ENCODE measurements around the gene ALOXE3. TPM values are rescaled to one million over a fixed set of nuclear protein-coding genes. Genes with fewer than 3 reads are reported as not detected.

Gene ALOXE3
- total and polyA plus RNA-seq, 2 donors from 2014 or later = not detected

DNA sequence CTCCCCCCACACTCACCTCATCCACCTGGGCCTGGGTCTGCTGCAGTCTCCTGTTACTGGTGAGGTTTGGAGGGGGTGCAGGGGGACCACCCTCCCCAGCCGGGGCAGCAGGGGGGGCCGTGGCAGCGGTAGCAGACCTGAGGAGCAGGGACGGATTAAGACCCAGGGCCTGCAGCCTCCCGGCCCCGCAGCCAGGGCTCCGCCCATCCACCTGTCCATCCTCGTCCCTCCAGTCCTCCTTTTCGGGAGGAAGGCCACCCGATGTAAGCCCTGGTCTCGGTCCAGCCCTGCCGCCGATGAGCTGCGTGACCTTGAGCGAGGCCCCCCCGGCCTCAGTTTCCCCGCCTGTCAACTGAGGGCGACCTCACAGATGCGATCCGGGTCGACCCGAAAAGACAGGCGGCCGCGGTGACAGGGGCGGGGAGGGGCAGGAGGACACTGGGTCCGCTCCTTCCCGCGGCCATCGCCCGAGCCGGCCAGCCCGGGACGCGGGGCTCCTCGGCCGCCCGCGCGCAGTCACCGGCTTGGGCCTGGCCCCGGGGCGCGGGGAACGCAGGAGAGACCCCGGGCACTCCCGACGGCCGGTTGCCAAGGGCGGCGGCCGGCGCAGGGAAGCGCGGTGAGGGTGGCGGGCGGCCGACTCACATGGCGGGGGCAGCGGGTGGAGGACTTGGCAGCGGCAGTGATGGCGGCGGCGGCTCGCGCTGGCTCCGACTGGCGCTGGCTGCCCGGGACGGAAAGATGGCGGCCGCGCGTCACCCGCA is 44.1 kb upstream of the ALOXE3 start, which contains the start of gene VAMP2:
Gene VAMP2 (minus strand): TSS at position 716 of the 764 bp plus-strand sequence. CDS start 69 bp downstream, at position 647.
- Histone ChIP-seq H3K4me3 (ENCODE audit: low read length in 3 of 3) (peak within 1 kb of the TSS; percentile 47 to 86 (median 75)), H3K36me3 (ENCODE audit: control insufficient read depth in 2 of 3, insufficient read depth in 3 of 3, low read length in 3 of 3) (peaks cover 2 to 14% (median 2%) of the 10 kb centered on the region in 3 donors), H3K4me1 (ENCODE audit: control insufficient read depth in 2 of 3, insufficient read depth in 2 of 3, low read depth in 1 of 3, low read length in 3 of 3) (peaks cover 0 to 30% (median 22%) of the 10 kb centered on the region in 3 donors), H3K9me3 (ENCODE audit: control insufficient read depth in 2 of 3, insufficient read depth in 1 of 3, low read length in 3 of 3) (no peaks in the 10 kb centered on the region), H3K9ac (ENCODE audit: low read length in 3 of 3) (peak within 1 kb of the TSS; percentile 28 to 99 (median 97)), H3K27me3 (ENCODE audit: control insufficient read depth, insufficient read depth, low read length) (no peaks in the 10 kb centered on the region), H3K27ac (ENCODE audit: low read depth in 2 of 2, low read length in 2 of 2) (peak within 1 kb of the TSS; percentile 96 to 99)
- intact Hi-C loops (cut with DNase I) = no loop called here
- TF ChIP-seq, protein P1, sequence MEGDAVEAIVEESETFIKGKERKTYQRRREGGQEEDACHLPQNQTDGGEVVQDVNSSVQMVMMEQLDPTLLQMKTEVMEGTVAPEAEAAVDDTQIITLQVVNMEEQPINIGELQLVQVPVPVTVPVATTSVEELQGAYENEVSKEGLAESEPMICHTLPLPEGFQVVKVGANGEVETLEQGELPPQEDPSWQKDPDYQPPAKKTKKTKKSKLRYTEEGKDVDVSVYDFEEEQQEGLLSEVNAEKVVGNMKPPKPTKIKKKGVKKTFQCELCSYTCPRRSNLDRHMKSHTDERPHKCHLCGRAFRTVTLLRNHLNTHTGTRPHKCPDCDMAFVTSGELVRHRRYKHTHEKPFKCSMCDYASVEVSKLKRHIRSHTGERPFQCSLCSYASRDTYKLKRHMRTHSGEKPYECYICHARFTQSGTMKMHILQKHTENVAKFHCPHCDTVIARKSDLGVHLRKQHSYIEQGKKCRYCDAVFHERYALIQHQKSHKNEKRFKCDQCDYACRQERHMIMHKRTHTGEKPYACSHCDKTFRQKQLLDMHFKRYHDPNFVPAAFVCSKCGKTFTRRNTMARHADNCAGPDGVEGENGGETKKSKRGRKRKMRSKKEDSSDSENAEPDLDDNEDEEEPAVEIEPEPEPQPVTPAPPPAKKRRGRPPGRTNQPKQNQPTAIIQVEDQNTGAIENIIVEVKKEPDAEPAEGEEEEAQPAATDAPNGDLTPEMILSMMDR (IDR thresholded peaks at IDR 0.05; ENCODE audit: borderline replicate concordance, extremely low read depth, insufficient read depth) = no peak
- DNase-seq (peak in 4 of 5 donors; percentile 78 to 96 (median 86)), FAIRE-seq (no peak)

DNA sequence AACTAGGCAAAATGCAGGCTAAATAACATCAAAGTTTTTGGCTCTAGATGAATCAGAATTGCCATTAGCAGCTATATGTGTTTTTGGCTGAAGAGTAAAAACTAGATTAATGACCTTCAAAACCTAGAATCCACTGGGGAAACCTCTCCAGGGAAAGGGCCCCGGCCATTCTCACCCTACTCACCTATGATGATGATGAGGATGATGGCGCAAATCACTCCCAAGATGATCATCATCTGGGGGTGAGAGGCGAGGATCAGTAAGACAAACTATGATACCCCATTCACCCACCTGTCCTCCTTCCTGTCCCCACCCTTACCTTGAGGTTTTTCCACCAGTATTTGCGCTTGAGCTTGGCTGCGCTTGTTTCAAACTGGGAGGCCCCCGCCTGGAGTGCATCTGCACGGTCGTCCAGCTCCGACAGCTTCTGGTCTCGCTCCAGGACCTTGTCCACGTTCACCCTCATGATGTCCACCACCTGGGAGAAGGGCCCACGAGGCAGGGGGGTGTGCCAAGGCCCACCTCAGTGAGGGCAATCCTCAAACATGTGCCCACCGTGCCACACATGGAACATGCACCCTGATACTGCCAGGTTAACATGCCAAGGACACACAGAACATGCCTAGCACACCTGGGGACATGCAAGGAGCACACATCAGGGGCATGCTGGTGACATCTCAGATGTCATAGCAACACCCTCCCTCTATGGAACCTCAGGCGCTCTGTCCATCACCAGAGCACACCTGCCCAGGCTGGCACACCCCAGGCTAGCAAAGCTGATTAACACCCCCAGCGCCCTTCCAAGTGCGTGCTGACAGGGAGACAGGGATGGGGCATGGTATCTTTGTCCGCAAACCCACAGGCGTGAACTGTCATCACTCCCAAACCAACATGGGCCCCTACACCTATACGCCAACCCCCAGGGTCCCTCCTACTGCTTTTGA is 43.2 kb upstream of the ALOXE3 start:
- Histone ChIP-seq H3K9me3 (ENCODE audit: control insufficient read depth in 2 of 3, insufficient read depth in 1 of 3, low read length in 3 of 3) (no peaks in the 10 kb centered on the region), H3K27me3 (ENCODE audit: control insufficient read depth, insufficient read depth, low read length) (no peaks in the 10 kb centered on the region), H3K36me3 (ENCODE audit: control insufficient read depth in 2 of 3, insufficient read depth in 3 of 3, low read length in 3 of 3) (peaks cover 2 to 14% (median 2%) of the 10 kb centered on the region in 3 donors), H3K4me1 (ENCODE audit: control insufficient read depth in 2 of 3, insufficient read depth in 2 of 3, low read depth in 1 of 3, low read length in 3 of 3) (peaks cover 0 to 33% (median 22%) of the 10 kb centered on the region in 3 donors), H3K27ac (ENCODE audit: low read depth in 2 of 2, low read length in 2 of 2) (peak overlapping the region; percentile 96 to 99), H3K9ac (ENCODE audit: low read length in 3 of 3) (peak overlapping the region; percentile 28 to 99 (median 97)), H3K4me3 (ENCODE audit: low read length in 3 of 3) (peak overlapping the region; percentile 47 to 86 (median 75))
- no peak for FAIRE-seq
- peak in 1 of 5 donors; percentile 74 for DNase-seq
- TF ChIP-seq, protein P1 (IDR thresholded peaks at IDR 0.05; ENCODE audit: borderline replicate concordance, extremely low read depth, insufficient read depth) = no peak
- intact Hi-C loops (cut with DNase I) = no loop called here

DNA sequence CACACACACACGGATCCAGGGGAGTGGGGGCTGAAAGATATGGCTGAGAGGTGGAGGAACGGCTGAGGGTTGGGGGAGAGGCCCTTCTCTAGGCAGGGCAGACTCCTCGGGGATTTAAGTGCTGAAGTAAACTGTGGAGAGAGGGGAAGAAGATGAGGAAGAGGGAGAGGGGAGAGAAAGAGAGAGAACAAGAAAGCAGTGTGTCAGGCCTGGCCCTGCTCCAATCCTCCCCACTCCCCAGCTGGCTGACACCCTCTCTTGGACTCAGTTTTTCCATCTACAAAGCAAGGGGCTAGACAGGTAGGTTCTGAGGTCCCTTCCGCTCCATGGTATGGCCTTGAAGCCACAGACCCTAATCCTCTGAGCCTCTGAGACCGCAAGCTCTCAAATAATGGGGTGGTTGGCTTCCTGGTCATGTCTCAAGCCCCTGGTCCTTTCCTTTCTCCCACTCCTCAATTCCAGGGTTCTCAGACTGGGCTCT is 42.5 kb upstream of the ALOXE3 start:
- Histone ChIP-seq H3K27ac (ENCODE audit: low read depth in 2 of 2, low read length in 2 of 2) (peak overlapping the region; percentile 54 to 99), H3K9ac (ENCODE audit: low read length in 3 of 3) (peak overlapping the region in 2 of 3 donors; percentile 56 to 97), H3K27me3 (ENCODE audit: control insufficient read depth, insufficient read depth, low read length) (no peaks in the 10 kb centered on the region), H3K4me3 (ENCODE audit: low read length in 3 of 3) (peak overlapping the region in 1 of 3 donors; percentile 86), H3K4me1 (ENCODE audit: control insufficient read depth in 2 of 3, insufficient read depth in 2 of 3, low read depth in 1 of 3, low read length in 3 of 3) (peaks cover 0 to 33% (median 22%) of the 10 kb centered on the region in 3 donors), H3K36me3 (ENCODE audit: control insufficient read depth in 2 of 3, insufficient read depth in 3 of 3, low read length in 3 of 3) (peaks cover 2 to 14% (median 2%) of the 10 kb centered on the region in 3 donors), H3K9me3 (ENCODE audit: control insufficient read depth in 2 of 3, insufficient read depth in 1 of 3, low read length in 3 of 3) (no peaks in the 10 kb centered on the region)
- TF ChIP-seq, protein P1 (IDR thresholded peaks at IDR 0.05; ENCODE audit: borderline replicate concordance, extremely low read depth, insufficient read depth) = no peak
- intact Hi-C loops (cut with DNase I) = no loop called here
- DNase-seq (peak in 2 of 5 donors; percentile 27 to 38), FAIRE-seq (no peak)
